HG03064 (cell line): ENCODE data around the gene HSPA8.
"Not testable (repeated sequence)": the region's sequence is repeated elsewhere in the genome, so short reads cannot be mapped to it uniquely, and the experiment has no call there.

Experiments
- ATAC-seq: cut with Tn5 transposase; IDR thresholded peaks from one replicate; pipeline ENCODE4 v1.9.1; 2021; ENCODE audit warnings: low read depth; ENCODE audit not compliant: unreplicated experiment

The HSPA8 gene

DNA sequence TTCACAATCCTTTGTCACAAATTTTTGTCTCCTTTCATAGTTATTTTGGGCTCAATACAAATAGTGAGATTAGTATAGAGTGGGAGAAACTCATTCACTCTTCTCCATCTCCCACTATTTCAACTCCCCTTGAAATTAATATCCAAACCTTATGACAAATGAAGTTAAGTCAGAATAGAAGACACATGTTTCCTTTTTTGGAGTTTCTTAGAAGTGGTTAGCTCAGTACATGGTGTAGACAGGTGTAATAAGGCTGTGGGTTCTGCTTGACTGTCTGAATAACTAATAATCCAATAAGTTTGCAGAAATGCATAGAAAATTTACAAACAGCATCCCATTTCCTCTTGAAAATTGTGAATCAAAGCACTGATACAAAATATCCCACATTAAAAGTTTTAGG, 10.8 kb upstream of the HSPA8 start:
- no peak for ATAC-seq

DNA sequence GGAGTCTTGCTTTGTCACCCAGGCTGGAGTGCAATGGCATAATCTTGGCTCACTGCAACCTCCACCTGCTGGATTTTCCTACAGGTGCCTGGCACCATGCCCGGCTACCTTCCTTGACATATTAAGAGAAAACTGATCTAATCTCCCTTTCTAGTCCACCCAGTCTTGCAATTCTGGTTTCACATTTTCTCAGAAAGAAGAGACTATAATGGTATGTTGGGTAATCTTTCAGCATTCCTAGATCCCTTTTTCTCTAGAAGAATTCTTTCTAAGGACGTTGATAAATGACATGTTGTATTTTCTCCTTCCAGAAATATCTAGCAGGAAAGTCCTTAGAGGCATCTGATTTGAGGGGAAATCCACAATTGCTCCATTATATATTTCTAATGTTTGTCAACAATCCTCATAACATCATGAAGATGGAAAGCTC, 10.4 kb upstream of the HSPA8 start:
- ATAC-seq: no peak

DNA sequence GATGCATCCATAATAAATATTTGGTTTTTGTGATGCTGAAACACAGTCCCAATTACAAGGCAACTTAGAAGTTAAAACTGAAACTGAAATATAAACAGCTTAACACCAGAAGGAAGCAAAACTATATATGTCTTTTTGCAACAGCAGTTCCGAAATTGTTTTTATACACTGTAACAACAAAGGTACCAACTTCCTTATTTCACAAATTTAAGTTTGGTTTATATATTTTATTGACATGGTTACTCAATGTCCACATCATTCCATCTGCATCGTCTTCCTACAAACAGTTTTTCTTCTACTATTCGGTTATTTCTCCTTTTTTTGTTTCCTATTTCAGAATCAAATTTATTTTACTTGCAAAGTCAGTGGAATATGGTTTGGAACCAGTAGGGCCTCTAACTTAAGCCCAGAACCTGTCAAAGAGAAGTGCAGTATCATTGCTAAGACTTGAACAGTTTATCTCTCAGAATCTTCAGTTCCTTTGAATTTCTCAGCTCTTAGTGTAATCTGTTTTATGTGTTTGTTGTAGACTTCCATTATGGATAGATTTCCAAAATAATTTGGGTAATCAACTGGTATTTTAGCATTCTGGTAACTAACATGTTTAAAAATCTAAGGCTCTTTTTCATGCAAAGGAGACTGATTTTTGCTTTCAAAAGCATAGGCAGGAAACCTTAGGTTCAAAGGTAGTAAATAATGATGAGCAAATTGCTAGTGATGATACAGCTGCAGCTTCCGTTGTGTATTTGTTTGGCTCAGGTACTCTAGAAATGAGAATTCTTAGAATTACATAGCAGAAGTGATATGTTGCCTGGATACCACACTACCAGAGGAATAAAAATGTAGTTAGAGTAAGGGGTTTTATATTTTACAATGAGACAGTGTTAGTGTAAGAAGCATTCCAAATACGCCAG, 8.2 kb upstream of the HSPA8 start:
- ATAC-seq: peak; percentile 59

DNA sequence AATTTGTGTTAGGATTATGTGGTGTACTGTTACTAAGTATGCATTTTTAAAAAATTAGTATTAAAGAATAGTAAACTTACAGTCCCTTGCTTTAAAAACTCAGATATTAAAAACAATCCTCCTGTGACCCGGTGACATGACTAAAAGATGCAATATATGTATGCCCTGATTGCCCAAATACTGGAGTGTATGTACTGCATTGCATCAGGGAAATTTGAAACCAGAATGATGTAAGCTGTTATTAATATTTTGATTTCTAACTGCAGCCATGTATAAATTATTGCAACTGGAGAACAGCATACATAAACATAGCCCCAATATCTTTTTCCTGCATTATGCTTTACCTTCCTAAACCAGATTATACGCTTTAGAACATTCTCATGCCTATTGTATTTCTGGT, 3.7 kb upstream of the HSPA8 start:
- no peak for ATAC-seq

DNA sequence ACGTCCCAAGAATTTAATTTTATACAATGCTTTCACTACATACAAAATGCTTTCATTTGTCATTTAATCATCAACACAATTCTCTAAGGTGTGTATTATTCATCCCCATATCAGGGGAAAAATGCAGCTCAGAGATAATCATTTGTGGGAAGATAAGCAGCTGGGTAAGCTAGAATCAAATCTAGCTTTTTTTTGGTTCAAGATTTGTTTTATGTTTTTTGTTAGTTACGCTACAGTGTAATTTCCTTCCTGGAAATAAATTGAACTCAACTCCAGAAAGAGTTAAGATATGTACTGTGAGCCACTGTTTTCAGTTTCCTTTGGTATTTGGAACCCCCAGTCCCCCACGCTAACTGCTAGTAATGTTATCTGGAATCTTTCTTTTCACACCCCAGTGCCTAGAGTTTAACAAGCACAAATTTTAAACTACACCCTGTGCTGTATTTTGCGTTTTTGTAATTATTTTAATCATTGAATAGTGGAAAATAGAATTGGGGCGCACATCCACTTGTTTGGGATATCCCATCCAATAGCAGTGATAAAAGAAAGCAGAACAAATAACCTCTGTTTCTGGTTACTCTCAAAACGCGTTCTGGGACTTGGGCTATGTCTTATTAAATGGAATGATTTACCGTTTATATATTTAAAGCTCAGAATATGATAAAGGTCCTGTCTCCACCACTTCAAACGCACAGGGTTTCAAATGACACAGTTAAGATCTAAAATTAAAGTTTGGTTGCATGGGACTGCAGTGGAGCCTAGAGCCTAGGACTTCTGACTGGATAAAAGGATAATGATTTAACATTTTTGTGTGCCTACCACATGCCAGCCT, 2.1 kb upstream of the HSPA8 start:
- no peak for ATAC-seq

DNA sequence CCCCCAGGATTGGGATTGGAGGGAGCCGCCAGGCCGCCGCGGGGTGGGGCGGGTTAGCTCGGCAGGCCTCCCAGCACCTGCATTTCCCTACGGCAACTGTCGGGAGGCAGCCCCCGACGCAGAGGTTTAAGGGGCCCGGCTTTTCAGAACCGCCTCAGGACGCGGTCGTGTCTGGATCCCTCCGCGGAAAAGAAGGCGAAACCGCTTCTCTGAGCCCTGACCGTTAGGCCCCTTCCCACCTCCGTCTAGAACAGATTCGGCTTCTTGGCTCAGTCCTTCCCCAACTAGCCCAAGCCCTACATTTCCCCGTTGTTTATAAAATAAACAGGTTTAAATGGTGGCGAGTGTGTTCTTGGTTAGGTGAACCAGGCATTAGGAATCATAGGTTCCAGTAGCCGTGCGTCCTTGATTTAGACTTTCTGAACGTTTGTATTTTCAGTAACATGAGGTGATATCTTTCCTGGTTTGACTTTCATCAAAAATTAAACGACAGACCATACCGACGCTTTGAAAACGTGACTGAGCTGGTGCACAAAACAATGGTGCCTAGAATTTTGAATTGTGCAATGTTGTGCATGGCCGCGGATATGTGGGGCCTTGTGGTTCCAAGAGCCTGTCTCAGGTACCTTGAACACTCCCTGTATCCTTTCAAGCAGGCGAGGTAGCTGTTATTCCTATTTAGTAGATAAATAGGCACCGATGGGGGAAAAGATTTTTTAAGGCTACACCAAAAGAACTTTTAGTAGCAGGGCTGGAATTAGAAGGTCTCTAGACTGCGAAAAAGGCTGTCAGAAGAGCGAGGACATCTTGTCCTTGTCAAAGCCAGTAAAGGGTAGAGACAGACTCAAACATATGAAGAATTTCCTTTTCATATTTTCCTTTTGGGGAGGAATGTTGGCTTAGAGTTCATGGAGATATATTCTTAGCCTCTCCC, 1.2 kb upstream of the HSPA8 start:
- no peak for ATAC-seq

DNA sequence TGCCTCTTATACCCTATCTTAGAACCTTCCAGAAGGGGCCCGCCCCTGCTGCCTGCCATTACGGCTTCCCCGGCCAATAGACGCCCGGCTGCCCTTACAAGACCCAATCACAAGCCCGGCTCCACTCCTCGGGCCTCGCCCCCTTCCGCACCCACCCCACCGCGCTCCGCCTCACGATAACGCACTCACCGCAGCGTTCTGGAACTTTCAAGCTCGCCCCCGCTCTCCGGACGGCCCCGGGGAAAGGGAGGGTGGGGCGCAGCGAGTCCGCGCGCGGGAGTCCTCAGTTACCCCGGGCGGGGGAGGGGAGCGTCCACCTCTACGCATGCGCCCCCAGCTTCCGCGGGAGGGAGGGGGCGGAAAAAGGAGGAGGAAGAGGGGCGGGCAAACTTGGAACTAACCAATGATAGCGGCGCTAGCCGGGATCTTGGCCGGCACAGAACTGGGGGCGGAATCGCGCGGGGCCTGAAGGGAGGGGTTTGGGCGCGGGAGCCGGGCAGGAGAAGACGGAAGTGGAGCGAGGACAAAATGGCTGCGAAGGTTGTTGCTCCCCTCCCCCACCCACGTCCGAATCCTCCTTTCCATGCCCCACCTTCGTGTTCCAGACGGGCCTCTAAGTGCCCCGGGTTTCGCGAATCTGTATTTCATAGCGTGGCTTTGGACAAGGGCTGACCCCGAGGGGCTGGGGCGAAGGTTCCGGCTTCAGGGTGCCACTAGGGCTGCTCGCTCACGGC, 389 bp upstream of the HSPA8 start:
- ATAC-seq: peak; percentile 85

DNA sequence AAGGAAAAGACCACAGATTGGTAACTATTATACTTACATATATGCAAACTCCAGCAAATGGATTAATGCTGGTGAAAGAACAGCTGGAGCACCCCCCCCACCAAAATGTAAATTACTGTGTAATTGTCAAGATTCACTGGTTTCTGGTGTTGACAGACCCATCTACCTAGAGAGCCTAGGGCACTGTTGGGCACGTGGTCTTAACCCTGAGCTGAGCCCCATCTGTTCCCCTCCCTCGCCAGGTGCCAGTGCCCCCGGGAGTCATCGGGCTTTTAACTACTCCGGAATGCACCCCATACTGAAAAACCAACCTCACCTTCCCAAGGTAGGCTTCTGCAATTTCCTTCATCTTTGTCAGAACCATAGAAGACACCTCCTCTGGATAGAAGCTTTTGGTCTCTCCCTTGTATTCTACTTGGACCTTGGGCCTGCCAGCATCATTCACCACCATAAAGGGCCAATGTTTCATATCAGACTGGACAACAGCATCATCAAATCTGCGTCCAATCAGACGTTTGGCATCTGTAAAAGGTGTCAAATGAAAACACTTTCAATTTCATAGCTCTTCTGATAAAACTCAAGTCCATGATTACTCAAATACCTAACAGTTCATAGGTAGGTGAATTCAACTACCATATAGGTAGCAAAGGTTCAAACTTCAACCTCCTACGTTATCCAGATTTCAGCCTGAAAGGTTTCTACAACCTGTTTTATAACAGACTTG, 1.5 kb downstream of the HSPA8 start:
- ATAC-seq: no peak

DNA sequence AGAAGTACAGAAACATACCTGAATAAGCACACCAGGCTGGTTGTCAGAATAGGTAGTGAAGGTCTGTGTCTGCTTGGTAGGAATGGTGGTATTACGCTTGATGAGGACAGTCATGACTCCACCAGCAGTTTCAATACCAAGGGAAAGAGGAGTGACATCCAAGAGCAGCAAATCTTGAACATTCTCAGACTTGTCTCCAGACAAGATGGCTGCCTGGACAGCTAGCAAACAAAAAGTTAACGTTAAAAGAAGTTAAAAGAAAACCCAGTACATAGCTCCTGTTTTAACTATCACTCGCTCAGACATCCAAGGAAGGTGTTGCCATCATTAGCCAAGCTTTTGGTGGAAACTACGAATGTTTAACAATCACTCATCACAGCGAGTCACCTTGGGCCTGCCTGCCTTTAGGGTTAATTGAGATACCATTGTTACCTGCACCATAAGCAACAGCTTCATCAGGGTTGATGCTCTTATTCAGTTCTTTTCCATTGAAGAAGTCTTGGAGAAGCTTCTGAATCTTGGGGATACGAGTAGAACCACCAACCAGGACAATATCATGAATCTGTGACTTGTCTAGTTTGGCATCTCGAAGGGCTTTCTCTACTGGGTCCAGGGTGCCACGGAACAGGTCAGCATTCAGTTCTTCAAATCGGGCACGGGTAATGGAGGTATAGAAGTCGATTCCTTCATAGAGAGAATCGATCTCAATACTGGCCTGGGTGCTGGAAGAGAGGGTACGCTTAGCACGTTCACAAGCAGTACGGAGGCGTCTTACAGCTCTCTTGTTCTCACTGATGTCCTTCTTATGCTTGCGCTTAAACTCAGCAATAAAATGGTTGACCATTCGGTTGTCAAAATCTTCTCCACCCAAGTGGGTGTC, 2.7 kb downstream of the HSPA8 start:
- ATAC-seq: not testable (repeated sequence)

DNA sequence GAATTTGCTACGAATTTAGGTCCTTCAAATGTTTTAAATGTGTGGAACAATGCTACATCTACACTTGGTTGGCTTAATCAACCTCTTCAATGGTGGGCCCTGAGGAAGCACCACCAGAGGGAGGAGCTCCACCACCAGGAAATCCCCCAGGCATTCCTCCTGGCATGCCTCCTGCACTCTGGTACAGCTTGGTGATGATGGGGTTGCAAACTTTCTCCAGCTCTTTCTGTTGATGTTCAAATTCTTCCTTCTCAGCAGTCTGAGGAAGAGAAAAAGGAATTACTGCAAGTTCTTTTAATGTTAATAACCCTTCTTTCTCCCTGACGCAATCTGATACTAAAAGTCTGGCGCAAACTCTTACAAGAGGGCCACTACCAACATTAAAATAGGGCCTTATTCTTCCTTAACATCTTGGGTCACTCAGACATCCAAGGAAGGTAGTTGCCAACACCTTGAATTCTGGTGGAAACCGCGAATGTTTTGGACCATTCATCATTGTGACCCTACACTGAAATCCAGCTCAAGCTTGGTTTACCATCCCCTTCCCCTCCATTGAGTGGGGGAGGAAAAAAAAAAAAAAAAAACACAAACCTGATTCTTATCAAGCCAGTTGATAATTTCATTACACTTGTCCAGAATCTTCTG, 4.2 kb downstream of the HSPA8 start:
- ATAC-seq: no peak

DNA sequence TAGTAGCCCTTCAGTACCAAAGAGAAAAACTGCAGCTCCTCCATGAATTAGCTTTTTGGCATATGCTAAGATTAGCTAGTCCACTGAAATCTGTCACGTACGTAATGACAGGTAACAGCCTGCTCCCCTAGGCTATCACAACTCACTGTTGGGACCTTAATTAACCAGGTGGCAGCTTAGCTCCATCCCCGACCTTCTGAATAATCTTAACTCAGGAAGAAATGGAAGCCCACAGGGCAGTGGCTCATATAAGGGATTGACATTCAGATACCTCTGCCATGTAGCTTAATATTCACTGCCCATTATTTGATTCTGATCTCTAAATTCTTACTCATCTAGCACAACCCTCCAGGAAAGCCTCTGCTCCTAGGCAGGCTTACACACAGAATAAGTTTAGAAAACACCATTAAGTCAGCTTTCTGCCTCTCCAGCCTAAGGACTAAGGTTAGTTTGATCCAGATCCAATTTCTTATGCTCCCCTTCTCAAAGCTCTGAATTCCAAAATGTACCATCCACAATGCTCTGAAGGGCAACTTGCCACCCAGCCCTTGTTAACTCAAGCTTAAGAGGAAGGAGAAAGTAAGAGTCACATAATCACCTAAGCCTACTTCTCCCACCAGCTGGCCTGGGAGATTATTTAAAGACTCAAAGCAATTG, 5.0 kb downstream of the HSPA8 start:
- ATAC-seq: no peak

DNA sequence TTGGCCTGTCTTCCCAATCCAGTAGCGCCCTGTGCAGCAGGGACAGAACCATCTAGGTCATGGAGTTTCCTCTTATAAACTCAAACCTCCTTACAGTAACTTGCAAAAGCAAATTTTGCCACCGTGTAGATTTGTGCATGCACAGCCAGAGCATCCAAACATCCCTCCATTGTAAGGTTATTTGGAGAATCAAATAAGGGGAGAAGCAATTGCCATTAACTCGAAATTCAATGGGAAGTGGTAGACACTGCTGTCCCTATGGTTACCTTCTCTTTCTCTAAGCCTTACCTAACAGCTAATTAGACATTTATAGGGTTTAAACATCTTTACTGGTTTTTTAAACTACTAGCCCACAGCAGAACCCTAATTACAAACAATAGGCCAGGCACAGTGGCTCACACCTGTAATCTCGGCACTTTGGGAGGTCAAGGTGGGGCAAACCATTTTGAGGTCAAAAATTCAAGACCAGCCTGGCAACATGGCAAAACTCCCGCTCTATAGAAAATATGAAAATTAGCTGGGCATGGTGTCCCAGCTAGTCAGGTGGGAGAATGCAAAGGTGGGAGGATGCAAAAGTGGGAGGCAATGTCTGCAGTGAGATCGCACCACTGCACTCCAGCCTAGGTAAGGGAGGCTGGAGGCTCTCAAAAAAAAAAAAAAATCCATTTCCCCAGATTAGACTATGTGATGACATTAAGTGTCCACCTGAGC, 6.6 kb downstream of the HSPA8 start:
- ATAC-seq: no peak

DNA sequence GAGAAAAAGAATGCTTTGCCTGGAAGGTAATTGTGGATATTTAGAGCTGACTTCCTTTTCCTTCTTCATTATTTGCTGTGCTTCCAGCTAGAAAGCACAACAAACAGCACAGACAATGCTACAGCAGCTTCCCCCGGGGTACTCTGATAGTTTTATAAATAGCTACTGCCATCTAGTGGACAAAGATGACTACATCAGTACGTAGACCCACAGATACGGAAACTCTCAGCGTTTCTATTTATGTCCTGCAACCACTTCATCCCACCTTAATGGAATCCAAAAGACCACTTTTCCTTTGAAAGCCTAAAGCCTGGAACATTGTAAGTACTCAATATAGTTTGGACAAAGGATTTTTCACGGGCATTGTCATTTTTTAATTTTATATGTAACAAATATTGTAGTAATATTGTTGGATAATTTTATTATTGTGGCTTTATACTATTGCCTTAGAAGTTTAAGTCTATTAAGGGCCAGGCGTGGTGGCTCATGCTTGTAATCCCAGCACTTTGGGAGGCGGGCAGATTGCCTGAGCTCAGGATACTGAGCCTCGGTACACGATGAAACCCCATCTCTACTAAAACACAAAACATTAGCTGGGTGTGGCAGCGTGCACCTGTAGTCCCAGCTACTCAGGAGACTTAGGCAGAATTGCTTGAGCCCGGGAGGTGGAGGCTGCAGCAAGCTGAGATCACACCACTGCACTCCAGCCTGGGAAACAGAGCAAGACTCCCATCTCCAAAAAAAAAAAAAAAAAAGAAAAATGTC, 7.5 kb downstream of the HSPA8 start:
- ATAC-seq: peak; percentile 76

DNA sequence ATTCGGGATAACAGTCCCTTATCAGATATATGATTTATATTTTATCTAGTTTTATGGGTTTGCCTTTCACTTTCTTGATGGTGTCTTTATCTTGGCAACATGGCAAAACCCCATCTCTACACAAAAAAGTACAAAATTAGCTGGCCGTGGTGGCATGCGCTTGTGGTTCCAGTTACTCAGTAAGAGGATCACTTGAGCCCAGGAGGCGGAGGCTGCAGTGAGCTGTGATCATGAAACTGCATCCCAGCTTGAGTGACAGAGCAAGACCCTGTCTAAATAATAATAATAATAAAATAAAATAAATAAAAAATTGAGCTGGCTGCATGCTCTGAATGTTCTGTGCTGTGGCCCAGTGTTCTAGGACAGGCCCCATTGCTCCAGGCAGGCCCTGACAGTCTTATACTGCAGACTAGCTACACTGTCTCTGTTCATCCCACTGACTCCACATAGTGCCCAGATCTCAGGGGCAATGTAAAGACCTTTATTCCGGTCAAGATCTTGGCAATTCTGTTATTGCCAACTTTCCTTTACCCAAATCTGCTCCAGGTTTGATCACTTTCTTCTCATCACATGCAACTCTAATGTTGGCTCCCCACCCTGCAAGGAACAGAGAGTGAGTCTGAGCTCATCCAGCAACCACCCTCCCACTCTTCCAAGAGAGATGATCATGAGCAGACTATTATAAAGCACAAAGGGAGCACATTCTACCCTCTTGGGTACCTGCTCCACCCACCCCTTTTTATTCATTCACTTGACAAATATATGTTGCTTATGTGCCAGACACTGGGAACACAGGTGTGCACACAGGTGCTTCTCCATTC, 8.8 kb downstream of the HSPA8 start:
- no peak for ATAC-seq

DNA sequence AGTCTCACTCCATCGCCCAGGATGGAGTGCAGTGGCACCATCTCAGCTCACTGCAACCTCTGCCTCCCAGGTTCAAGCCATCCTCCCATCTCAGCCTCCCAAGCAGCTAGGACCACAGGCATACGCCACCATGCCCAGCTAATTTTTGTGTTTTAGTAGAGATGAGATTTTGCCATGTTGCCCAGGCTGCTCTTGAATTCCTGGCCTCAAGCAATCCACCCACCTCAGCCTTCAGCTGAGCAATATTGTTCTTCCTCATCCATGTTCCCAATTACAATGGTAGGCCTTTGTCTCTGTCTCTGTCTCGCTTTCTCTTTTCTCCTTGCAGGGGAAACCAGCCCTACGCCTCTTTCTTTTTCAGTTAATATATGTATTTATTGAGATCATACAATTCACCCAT, 10.3 kb downstream of the HSPA8 start:
- no peak for ATAC-seq
